ENCODE measurements around the gene C1orf226. TPM values are rescaled to one million over a fixed set of nuclear protein-coding genes. Genes with fewer than 3 reads are reported as not detected.

The C1orf226 gene
- total and polyA plus RNA-seq, 9 of the 15 experiments (the other 6 are each of a cell fraction or from before 2014, with no cell fraction given) = 0.10 to 1.4 (median 0.47) TPM

DNA sequence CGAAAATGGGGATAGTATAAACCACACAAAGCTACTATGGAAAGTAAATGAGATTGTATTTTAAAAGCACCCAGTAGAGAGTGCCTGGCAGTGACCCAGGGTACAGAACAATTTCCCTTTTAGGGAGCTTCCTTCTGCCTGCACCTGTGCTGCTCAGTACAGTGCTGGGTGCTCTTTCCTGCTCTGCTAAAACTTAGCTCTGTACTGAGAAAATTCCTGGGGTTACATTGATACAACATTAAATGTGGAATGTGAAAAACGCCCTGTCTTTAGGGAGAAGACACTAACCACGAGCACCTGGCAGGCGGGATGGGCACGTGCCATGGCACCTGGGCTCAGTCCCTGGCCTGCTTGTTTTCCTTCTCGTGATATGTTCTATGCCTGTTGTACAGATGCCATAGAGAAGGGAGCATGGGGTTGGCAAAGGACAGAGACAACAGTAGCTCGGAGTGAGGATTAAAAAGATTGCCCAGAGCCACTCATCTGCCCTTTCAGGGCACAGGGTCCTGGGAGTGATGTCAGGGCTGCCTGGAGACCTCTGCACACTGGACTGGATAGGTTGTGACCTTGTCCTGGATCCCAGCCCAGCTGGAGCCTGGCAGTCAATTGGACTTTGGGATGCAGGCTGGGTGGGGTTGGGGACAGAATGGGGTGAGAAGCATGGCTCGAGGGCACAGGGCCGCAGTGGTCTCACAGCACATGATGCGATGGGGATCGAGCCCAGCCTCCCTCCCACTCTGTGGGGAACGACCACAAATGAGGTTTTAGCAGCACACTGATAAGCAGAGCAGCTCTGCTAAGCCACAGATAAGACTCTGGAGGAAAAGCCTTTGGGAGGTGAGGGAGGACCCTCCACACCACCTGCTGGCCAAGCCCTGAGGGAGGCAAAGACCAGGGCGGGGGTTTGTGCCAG lies 9.1 kb upstream of the C1orf226 start (continued):
- TF ChIP-seq MLX (CRISPR knock-in tag; conservative IDR thresholded peaks at IDR 0.05) = 0 out of 4 replicates have a peak, but pooled peaks of 1 of the 2 experiments have one; percentile 21
- peak; percentile 72 for TF ChIP-seq SMAD1 (IDR thresholded peaks at IDR 0.05; ENCODE audit: low read depth, low read length, partially characterized antibody)
- no peak for TF ChIP-seq ID3 (CRISPR knock-in tag; IDR thresholded peaks at IDR 0.05)
- peak; percentile 70 for TF ChIP-seq ID3 (tag; IDR thresholded peaks at IDR 0.05)
- TF ChIP-seq ZBTB1 (CRISPR knock-in tag; IDR thresholded peaks at IDR 0.05; ENCODE audit: borderline replicate concordance, low read depth) = 0 out of 2 replicates have a peak, but pooled peaks have one; percentile 47
- TF ChIP-seq NCOA1 (IDR thresholded peaks at IDR 0.05; ENCODE audit: low read depth) = peak; percentile 62; the same call in 1 of the 2 replicates
- TF ChIP-seq BRD9 (IDR thresholded peaks at IDR 0.05; ENCODE audit: low read depth, partially characterized antibody) = no peak
- no peak for TF ChIP-seq ZNF586 (CRISPR knock-in tag; conservative IDR thresholded peaks at IDR 0.05)
- TF ChIP-seq PCBP2 (IDR thresholded peaks at IDR 0.05; ENCODE audit: low read depth, low read length, poor library complexity, severe bottlenecking) = no peak
- TF ChIP-seq PATZ1 (CRISPR knock-in tag; IDR thresholded peaks at IDR 0.05; ENCODE audit: borderline replicate concordance) = no peak
- TF ChIP-seq, protein P1, sequence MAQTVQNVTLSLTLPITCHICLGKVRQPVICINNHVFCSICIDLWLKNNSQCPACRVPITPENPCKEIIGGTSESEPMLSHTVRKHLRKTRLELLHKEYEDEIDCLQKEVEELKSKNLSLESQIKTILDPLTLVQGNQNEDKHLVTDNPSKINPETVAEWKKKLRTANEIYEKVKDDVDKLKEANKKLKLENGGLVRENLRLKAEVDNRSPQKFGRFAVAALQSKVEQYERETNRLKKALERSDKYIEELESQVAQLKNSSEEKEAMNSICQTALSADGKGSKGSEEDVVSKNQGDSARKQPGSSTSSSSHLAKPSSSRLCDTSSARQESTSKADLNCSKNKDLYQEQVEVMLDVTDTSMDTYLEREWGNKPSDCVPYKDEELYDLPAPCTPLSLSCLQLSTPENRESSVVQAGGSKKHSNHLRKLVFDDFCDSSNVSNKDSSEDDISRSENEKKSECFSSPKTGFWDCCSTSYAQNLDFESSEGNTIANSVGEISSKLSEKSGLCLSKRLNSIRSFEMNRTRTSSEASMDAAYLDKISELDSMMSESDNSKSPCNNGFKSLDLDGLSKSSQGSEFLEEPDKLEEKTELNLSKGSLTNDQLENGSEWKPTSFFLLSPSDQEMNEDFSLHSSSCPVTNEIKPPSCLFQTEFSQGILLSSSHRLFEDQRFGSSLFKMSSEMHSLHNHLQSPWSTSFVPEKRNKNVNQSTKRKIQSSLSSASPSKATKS (CRISPR knock-in tag; IDR thresholded peaks at IDR 0.05) = no peak
- no peak for TF ChIP-seq GTF3C2 (IDR thresholded peaks at IDR 0.05; ENCODE audit: borderline replicate concordance, extremely low read depth, insufficient read length)
- no peak for TF ChIP-seq RBM34 (IDR thresholded peaks at IDR 0.05; ENCODE audit: borderline replicate concordance, insufficient read depth, low read length)
- no peak for TF ChIP-seq KDM4B (IDR thresholded peaks at IDR 0.05; ENCODE audit: borderline replicate concordance in 2 of 2, low read depth in 1 of 2)
